ENCODE results near the gene EIF5. TPM values are rescaled to one million over a fixed set of nuclear protein-coding genes. Genes with fewer than 3 reads are reported as not detected.

The EIF5 gene
- total and polyA plus RNA-seq, 2 donors (not counting 3 experiments of a cell fraction or from before 2014, with no cell fraction given): 175 to 313 TPM

GRCh38 chr14:103372017-103372416 is 38.0 kb downstream of the EIF5 start:
- no peaks in the 10 kb centered on the region for H3K36me3 ChIP-seq (ENCODE audit: control insufficient read depth in 2 of 2, extremely low read depth in 1 of 2, insufficient read depth in 2 of 2, low read length in 2 of 2)
- POLR2A ChIA-PET: interaction anchor here (0.6 to 1.1 kb wide), 3 partner anchors 17 to 38 kb away, joined by 3 to 9 read pairs (median 7); partner anchors contain the start of gene EIF5
- DNase-seq (ENCODE audit: low read depth, low spot score) (no peak), FAIRE-seq (peak; percentile 28)
- no peak overlapping the region for H2AFZ ChIP-seq (ENCODE audit: low read depth, low read length)
- H3K9me3 ChIP-seq (replicated peaks; ENCODE audit: control insufficient read depth, insufficient read depth, low read length): no peaks in the 10 kb centered on the region
- H3K27ac ChIP-seq (ENCODE audit: insufficient read depth, low read depth, low read length): peak overlapping the region; percentile 1
- H3K79me2 ChIP-seq (ENCODE audit: control insufficient read depth, insufficient read depth, low read length): no peaks in the 10 kb centered on the region
- dilution Hi-C loops (cut with MboI; ENCODE audit: extremely low pct_ligation_motif_present, low sequenced_read_pairs) (no loop called here), intact Hi-C loops (cut with micrococcal nuclease) (loop anchor here (1.0 kb wide), 1 partner anchor 13 kb away; the partner anchor contains the start of gene MARK3)
- H4K20me1 ChIP-seq (replicated peaks; ENCODE audit: control insufficient read depth, extremely low read depth, insufficient read depth, low read length): no peaks in the 10 kb centered on the region
- TF ChIP-seq FOS (IDR thresholded peaks at IDR 0.05; ENCODE audit: borderline replicate concordance, insufficient read depth, low read length) (no peak), EZH2 (IDR thresholded peaks at IDR 0.05; ENCODE audit: borderline replicate concordance, low read depth, low read length, severe bottlenecking) (no peak), MAX (IDR thresholded peaks at IDR 0.05; ENCODE audit: insufficient read depth, insufficient read length) (no peak), POLR2A (IDR thresholded peaks at IDR 0.05; ENCODE audit: low read depth, low read length) (no peak), CTCF (IDR thresholded peaks at IDR 0.05; ENCODE audit: extremely low read depth in 1 of 2, insufficient read depth in 1 of 2, low read depth in 1 of 2, low read length in 2 of 2) (no peak), JUN (IDR thresholded peaks at IDR 0.05; ENCODE audit: borderline replicate concordance, insufficient read depth, insufficient read length, low read depth) (no peak), GATA2 (IDR thresholded peaks at IDR 0.05; ENCODE audit: insufficient read depth, insufficient read length, low read depth, low read length) (no peak), POLR2AphosphoS5 (IDR thresholded peaks at IDR 0.05; ENCODE audit: insufficient read depth, low read depth, low read length) (no peak), MYC (IDR thresholded peaks at IDR 0.05; ENCODE audit: low read depth, low read length) (no peak)
- H3K9me1 ChIP-seq (replicated peaks; ENCODE audit: control insufficient read depth, extremely low read depth, insufficient read depth, low read length): no peaks in the 10 kb centered on the region
- CTCF ChIA-PET: interaction anchor here (2.5 kb wide), 1 partner anchor 19 kb away, joined by 13 read pairs; no protein-coding TSS in a partner anchor
- BruUV-seq (replicated peaks): no TSS peak
- no peaks in the 10 kb centered on the region for H3K27me3 ChIP-seq (ENCODE audit: control insufficient read depth in 2 of 2, insufficient read depth in 2 of 2, low read length in 2 of 2)
- no peak overlapping the region for H3K9ac ChIP-seq (replicated peaks; ENCODE audit: extremely low read depth, insufficient read depth, low read length)
- H3K4me1 ChIP-seq (ENCODE audit: control insufficient read depth, extremely low read depth, insufficient read depth, low read length): peaks cover 4% of the 10 kb centered on the region
- no peak overlapping the region for H3K4me3 ChIP-seq (replicated peaks in 1 of 3; ENCODE audit: insufficient read depth in 1 of 3, low read depth in 1 of 3, low read length in 3 of 3)
- H3K4me2 ChIP-seq (ENCODE audit: insufficient read depth, low read length): no peak overlapping the region

Data from endothelial cell of umbilical vein (primary cell).